NCI-H748 (cell line): ENCODE results near the gene WNT9A.
"Not testable (repeated sequence)": the region's sequence is repeated elsewhere in the genome, so short reads cannot be mapped to it uniquely, and the experiment has no call there.

Experiments used
- DNase-seq: peaks from one replicate; lab custom pipeline; 2025; ENCODE audit not compliant: unreplicated experiment; lab: John Stamatoyannopoulos, UW

Gene WNT9A

DNA sequence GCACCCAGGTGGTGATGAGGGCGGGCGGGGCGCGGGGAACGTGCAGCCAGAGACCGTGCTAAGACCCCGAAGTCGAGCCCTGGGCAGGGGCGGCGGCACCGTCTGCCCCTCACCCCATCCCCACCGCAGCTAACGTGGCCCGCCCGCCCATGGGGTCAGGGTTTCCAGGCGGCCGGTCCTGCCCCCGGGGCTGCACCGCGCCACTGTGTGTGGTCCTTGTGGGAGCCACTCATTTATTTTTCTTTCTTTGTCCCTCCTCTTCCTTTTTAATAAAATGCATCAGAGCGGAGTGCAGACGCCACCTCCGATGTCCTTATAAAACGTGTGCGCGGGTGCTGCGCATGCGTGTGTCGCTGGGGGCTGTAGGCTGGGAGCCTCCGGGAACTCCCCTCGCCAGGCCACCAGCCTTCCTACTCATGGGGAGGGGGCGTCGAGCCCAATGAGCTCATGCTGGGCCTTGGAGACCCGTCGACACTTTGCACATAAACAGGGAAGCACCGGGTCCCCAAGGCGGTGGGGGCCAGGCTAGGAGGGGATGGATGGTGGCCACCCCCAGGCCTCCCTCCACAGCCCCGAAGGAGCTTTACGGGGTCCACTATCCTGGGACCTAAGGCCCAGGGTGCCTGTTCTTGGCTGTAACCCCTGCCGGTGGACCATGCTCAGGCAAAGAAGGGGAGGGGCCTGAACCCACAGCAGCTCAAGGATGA lies 59.9 kb downstream of the WNT9A start:
- no peak for DNase-seq

GRCh38 chr1:227886993-227887696 lies 60.6 kb downstream of the WNT9A start:
- no peak for DNase-seq

DNA sequence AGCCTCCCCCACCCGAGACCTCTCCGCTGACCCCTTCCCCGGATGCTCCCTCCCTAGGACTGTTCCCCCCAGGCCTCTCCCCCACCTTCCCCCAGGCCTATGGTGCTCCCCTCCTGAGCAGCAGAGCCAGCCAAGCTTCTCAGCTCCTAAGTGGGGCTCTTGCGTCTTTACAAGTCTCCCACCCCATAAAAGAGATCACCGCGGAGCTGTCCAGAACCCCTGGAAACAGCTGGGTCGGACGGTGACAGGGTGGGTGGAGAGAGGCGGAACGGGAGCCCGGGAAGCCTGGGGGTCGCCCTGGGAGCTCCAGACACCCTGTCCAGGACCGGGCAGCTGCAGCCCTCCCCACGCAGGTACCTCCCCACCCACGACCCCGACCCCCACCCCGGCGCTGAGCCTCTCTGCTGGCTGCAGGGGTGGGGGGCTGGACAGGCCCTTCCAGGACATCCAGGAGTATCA lies 61.2 kb downstream of the WNT9A start:
- no peak for DNase-seq

DNA sequence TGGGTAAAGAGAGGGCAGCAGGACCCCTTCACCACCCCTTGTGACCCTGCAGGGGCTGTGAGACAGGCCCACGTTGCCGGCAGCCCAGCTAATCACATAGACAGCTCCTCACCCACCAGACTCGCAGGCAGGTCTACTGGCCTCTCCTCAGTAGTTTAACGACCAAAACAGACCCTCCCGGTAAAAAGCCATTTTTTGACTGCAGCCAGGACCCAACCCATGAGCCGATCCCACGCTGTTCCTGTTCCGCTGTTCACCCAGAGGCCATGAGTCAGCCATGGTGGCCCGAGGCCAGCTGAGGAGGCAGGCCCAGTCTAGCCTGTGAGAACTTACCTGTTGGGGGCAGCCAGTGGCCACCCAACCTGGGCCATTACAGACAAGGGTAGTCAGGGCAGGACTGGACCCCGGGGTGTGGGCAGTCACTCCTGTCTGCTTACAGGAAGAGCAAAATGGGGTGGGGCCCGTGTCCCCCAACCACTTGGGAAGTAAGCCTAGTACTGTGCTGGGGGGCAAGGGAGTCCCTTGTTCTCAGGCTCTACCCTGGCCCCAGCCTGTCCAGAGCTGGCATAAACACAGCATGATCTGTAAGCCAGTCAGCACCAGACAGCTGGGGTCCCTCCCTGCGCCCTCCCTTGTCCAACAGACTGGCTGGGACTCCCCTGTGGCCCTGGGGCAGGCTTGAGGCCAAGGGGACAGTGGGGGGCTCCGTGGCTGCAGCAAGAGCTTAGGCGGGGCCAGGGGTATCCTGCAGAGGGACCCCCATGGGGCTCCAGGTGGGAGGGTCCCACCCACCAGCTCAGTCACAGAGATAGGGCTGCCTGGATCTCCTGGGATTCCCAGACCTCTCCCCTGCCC lies 61.9 kb downstream of the WNT9A start:
- DNase-seq = no peak

DNA sequence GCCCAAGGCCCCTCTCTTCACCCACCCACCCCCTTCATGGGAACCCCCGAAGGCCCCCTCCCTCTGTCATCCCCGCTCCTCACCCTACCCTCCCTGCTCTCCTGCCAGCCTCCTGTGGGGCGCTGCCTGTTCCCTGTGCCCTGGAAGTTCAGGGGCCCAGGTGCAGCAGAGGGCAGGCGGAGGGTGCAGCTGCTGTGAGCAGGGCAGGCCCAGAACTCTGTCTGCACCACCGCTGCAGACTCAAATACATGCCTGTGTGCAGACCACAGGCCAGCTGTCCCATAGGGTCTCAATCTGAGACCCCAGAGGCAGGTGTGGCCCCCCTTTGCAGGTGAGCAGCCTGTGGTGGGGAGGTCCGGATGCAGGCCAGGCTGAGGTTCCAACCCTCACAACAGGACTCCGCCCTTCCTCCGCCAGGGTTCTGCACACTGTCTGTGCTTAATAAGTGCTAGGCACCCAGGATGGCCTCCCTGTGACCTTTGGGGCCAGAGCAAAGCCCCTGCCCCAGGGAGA lies 62.5 kb downstream of the WNT9A start:
- DNase-seq = no peak

DNA sequence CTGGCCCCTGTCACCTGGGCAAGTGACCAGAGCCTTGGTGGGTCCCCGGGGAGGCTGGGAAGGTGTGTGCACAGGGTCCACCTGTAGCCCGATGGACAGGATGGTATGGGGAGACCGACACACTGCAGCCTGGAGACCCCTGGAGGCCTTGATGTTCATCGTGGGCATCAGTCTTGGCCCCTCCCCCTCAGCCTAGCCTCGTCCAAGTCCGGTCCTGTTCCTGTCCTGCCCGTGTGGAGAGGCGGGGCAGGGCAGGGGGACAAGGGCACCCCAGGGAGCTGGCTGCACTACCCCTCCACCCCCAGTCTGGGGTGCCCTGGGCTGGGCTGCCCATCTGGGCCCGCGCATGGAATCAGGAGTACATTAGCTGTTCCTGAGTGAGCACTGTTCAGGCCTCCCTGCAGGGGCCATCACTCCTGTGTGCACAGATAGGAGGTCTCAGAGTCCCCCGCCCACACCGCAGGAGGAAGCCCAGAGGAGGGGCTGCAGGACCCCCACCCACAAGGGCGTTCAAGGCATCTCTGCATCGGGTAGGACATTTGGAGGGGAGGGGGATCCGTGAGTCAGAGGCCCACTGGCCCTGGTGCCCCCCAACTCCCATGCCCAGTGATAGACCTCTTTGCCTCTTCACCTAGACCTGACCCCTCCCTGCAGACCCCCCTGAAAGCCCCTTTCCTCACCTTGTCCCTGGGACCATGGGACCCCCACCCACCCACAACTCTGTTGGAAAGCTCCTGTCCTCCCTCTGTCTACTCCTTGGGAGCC lies 63.2 kb downstream of the WNT9A start:
- DNase-seq = no peak

DNA sequence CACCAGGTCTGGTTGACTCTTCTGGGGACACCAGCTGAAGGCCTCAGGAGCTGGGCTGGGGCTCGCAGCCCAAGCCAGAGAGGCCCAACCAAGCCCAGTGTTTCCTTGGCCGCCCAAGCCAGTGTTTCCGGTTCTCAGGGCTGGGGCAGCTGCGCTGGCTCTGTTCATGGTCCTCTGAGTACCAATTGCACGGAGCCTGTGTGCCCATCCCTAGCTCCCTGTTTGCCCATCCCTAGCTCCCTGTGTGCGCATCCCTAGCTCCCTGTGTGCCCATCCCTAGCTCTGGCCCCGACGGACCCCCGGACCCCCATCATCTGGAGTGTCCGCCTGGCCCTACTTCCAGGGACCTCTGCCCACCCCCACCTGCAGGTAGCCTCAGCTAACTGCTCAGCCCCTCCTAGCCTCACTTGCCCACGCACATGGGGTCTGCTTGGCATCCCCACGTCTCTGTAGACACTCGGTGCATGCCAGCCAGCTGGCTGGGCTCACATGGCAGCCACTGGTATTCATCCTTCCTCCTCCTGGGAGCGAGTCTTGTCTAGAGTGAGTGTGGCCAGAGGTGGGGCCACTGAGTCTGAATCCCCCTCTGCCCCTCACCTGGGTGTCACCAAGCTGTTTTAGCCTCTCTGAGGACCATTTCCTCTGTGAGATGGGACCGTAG lies 64.0 kb downstream of the WNT9A start:
- DNase-seq = no peak

DNA sequence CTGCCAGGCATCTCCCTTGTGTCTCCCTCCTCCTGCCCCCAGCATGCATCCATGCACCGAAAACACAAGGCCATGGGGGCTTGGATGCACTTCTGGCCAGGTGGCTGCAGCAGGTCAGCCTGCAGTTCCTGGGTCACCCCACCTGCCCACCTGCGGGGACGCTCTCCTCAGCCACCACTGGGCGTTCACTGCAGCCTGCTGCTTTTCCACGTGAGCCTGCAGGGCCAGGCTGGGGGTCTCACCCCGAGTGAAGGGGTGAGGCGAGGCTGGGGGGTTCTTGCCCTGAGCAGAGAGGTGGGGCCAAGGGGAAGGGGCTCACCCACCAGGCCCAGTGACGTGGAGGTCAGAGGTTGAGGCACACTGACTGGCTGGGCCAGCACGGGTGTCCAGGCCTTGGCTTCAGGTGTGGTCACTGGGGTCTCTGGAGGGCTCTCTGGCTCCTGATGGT lies 64.6 kb downstream of the WNT9A start:
- DNase-seq = no peak

GRCh38 chr1:227880342-227880924 lies 67.3 kb downstream of the WNT9A start:
- DNase-seq = no peak

GRCh38 chr1:227877810-227878209 lies 69.9 kb downstream of the WNT9A start:
- not testable (repeated sequence) for DNase-seq

DNA sequence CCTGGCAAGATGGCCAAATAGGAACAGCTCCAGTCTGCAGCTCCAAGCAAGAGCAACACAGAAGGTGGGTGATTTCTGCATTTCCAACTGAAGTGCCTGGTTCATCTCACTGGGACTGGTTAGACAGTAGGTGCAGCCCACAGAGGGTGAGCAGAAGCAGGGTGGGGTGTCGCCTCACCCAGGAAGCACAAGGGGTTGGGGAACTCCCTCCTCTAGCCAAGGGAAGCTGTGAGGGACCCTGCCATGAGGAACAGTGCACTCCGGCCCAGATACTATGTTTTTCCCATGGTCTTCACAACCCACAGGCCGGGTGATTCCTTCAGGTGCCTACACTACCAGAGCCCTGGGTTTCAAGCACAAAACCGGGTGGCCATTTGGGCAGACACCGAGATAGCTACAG lies 75.8 kb downstream of the WNT9A start:
- not testable (repeated sequence) for DNase-seq

DNA sequence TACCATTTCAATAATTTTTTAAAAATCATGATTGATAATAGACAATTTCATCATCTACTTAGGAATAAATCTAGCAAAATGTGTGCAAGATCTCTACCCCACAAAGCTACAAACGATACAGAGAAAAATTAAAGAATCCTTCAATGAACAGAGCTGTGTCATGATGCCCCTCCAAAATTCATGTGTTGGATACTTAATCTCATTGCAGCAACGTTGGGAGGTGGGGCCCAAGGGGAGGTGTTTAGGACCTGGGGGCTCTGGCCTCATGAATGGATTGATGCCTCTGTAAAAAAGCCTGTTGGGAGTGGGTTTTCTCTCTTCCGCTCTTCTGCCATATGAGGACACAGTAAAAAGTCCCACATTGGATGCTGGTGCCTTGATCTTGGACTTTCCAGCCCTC lies 77.4 kb downstream of the WNT9A start:
- DNase-seq = no peak

- no peak for DNase-seq
Measured at GRCh38 chr1:227869851-227870305, 77.9 kb downstream of the WNT9A start.

- DNase-seq = no peak
Measured at GRCh38 chr1:227869279-227869842, 78.4 kb downstream of the WNT9A start.
